Pulmonary artery endothelial cell (primary cell): ENCODE measurements around the gene EFCAB9. TPM values are rescaled to one million over a fixed set of nuclear protein-coding genes. Genes with fewer than 3 reads are reported as not detected.

Experiments
- DNase-seq: peaks from one replicate; pipeline ENCODE4 v3.0.0-alpha.2; 2011; ENCODE audit warnings: low read depth, low spot score
- total RNA-seq: library from RNA; depleted of rRNA; stranded (reverse); fragments of >200 nt; gene quantifications from 2 replicates; pipeline ENCODE4 v1.2.3, GENCODE V29; 2014

Gene EFCAB9
- total RNA-seq, 1 donor from 2014 or later = not detected

DNA sequence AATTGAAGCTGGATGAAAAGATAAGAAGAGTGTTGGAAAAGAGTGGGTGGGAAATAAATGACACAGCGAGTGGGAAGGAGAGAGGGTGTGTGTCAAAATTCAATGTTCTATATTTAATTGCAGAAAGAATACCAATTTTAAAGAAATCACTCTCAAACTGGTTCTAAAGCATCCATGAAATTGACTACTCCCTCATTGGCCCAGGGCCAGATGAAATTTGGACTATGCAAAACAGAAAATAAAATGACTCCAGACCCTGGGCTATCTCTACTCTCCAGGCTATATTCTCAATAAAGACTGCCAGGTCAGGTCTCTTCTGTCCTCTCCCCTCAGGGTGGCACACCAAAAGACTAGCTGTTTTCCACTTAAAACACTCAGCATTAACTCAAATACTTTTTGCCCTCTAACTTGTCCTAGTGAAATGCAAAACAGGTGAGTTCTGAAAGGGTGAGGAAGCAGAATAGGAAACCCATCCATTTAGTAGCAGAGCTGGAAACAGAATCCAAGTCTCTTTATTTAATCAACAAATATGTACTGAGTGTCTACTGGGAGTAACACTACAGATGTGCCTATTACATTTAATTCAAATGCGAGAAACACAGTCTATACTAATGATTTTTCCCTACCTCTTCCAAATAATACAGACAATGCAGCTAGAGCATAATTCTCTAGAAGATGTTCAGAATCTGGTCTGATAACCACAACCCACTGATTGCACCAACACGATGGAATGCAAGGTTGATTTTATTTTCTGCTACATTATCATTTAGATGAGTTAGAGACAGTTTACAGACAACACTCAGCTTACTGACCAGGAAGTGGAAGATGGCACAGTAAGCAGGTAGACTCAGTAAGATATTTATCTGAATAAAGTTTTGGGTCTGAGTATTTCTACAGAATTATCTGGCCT lies 42.1 kb downstream of the EFCAB9 start:
- no peak for DNase-seq

DNA sequence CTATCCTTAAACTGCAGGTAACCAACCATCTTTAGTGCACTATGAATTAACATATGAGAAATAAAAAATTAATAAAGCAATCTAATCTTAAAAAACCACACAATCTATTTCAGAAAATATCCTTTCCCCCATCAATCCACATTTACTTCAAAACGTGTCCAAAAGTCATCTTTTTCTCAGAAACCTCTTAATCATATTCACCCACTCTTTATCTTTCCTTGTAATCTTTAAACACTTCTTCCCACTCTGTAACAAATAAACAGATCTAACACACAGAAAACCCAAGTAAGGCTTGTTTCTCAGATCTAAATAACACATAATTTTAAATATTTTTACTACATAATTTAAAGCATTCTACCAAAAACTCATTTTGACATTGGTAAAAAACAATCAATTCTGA lies 44.4 kb downstream of the EFCAB9 start:
- DNase-seq = no peak

DNA sequence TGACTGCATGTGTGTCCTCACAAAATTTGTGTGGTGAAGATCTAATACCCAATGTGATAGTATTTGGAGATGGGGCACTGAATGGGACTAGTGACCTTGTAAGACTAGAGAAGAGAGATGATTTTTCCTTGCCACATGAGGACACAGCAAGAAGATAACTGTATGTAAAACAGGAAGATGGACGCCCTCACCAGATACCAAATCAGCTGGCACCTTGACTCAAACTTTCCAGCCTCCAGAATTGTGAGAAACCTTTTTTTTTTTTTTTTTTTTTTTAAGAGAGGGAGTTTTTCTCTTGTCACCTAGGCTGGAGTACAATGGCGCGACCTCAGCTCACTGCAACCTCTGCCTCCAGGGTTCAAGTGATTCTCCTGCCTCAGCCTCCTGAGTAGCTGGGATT lies 49.3 kb downstream of the EFCAB9 start:
- no peak for DNase-seq

- no peak for DNase-seq
Observed at GRCh38 chr5:172245046-172245445, 51.1 kb downstream of the EFCAB9 start.

DNA sequence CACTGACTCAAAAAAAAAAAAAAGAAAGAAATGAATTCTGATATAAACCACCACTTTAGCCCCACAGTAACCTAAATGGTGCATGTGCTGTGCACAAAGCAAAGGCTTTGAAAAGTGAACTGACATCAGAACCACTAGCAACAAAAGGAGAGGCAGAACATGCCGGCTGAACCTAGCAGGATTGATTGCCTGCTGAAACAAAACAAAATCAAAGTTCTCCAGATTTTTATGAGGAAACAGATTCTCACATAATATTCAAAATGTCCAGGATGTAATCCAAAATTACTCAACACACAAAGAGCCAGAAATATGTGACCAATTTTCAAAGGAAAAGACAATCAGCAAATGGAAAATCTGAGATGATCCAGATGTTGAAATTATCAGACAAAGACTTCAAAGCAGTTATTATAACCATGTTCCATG lies 51.7 kb downstream of the EFCAB9 start:
- DNase-seq = no peak

DNA sequence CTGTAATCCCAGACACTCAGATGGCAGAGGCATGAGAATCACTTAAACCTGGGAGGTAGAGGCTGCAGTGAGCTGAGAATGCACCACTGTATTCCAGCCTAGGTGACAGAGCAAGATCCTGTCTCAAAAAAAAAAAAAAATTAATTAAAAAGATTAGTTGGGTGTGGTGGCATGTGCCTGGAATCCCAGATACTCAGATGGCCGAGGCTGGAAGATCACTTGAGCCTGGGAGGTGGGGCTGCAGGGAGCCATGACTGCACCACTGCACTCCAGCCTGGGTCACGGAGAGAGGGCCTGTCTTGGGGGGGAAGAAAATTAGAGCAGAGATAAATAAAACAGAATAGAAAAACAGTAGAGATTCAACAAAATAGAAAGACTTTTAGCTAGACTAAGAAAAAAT lies 54.7 kb downstream of the EFCAB9 start:
- DNase-seq = no peak

GRCh38 chr5:172251419-172251818 lies 57.4 kb downstream of the EFCAB9 start:
- no peak for DNase-seq

- DNase-seq = no peak
Observed at GRCh38 chr5:172252501-172252900, 58.5 kb downstream of the EFCAB9 start.

Other genes starting within 250 kb of the EFCAB9 start
- gene FBXW11, start 187.5 kb upstream of the EFCAB9 start, total RNA-seq = 67.5 and 86.0 TPM in 2 replicates
- 33.9 and 34.0 TPM in 2 replicates for gene STK10, start 5.9 kb upstream of the EFCAB9 start, total RNA-seq
- 22.2 and 30.0 TPM in 2 replicates for gene UBTD2, start 89.6 kb downstream of the EFCAB9 start, total RNA-seq